Daoy (cell line): ENCODE data around the gene GSG1L2. TPM values are rescaled to one million over a fixed set of nuclear protein-coding genes. Genes with fewer than 3 reads are reported as not detected.
"Not testable (repeated sequence)": the region's sequence is repeated elsewhere in the genome, so short reads cannot be mapped to it uniquely, and the experiment has no call there.

ENCODE experiments used
- DNase-seq: peaks from one replicate; pipeline ENCODE4 v3.0.0-alpha.2; 2015; ENCODE audit warnings: low read depth
- total RNA-seq: library from RNA; depleted of rRNA; stranded (reverse); fragments of >200 nt; shearing (Covaris generic); gene quantifications from 2 replicates; pipeline ENCODE4 v1.2.3, GENCODE V29; 2014

GSG1L2 gene
- total RNA-seq, 1 experiment from 2014 or later: not detected

DNA sequence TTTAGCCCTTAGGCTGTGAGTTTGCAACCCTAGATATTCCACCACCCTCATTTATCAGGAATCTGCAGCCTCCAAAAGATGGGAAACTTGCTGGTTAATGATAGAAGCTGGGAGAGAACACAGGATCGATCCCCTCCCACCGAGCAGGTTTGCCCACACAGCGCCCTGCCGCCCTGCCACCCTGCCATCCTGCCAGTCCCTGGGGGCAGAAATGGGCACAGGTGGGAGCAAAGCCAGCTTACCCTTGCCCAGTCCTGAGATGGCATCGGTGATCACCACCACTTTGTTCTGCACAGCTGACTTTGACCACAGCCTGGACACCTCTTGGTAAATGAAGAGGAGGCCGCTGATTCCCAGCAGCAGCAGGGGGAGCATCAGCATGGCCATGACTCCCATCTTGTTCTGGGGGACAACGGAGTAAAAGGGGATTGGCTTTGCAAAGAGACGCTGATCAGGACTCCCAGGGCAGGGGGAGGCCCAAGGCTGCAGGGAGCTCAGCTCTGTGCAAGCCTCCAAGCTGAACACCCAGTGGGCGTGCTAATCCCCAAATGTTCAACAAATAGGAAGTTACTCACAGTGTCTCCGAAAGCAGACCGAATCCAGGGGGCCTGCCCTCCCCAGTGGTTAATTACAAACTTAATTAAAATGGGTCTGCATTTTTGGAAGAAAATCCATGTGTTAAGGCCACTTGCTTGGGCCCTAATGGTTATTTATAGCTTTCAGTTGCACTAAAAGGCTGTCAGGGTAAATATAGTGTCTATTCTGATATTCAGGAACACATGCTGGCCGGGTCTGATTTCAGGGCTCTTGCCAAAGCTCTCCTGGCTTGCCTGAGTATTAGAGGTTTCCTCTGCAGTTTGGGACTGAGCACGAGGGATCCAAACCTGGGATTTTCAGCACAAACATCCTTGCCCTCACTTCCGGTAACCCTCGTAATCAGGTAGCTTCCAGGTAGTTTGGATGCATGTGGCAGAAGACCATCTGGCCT lies 30.7 kb downstream of the GSG1L2 start, which contains the start of gene DHRS7C:
Gene DHRS7C, minus strand, starts transcription at position 704 of the 988 bp plus-strand sequence. Its CDS starts 308 bp downstream, at position 396.
- DNase-seq: no peak

DNA sequence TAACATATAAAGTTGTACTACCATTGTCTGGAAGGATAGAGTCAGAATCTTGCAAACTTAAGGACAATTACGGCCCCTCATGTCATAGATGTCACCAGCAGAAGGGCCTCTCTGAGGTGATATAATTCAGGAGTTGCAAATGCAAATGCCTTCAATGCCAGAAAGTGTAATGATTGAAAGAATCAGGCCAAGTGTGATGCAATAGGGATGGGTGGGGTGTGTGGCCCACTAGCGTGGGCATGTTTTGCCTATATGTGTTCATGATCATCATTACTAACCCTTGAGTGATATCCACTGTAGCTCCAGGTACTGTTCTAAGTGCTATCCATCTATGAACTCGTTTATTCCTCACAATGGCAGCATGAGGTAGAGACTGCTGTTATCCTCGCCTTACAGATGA lies 31.6 kb downstream of the GSG1L2 start:
- no peak for DNase-seq

DNA sequence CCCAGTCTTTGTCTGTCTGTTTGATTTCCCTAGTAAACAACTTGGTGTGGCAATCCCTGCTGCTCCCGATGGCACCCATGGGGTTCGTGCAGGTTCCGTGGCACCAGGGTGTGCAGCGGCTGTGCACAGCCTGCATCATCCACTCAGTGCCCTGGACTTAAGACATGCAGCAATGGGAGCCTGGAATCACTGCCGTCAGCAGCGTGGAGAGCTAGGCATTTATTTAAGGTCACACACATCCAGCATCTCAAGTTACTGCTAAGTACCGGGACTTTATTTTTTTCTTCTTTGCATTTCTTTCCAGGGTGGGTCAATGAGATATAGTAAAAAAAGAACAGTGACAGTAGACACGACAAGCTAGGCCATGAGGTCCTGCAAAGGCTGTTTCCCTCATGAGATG lies 33.3 kb downstream of the GSG1L2 start:
- DNase-seq: no peak

DNA sequence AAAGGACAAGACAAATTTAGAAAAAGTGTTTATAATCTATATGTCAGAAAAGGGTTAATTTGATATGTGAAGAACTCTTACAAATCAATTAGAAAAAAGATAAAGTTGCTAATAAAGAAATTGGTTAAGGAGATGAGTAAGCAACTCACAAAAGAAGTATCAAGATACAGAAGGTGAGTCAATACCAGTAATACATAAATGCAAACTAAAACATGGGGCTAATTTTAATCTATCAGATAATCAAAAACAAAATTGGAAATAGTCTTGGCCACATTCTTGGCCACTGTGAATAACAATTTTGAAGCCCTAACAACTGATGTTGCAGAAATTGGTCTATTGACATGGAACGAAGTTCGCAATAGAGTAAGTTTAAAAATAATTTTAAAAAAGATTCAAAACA lies 37.3 kb downstream of the GSG1L2 start:
- DNase-seq: no peak

DNA sequence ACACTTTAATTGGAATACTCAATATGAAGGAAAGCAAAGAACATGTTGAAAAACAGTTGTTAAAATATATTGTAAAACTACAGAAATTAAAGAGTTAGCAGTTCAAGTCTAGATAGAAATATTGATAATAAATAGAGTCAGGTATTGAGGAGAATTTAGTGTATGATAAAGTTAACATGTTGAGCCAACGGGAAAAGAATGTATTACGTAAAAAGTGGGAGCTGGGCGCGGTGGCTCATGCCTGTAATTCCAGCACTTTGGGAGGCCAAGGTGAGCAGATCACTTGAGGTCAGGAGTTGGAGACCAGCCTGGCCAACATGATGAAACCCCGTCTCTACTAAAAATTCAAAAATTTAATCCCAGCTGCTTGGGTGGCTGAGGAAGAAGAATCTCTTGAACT lies 38.4 kb downstream of the GSG1L2 start:
- DNase-seq: not testable (repeated sequence)

DNA sequence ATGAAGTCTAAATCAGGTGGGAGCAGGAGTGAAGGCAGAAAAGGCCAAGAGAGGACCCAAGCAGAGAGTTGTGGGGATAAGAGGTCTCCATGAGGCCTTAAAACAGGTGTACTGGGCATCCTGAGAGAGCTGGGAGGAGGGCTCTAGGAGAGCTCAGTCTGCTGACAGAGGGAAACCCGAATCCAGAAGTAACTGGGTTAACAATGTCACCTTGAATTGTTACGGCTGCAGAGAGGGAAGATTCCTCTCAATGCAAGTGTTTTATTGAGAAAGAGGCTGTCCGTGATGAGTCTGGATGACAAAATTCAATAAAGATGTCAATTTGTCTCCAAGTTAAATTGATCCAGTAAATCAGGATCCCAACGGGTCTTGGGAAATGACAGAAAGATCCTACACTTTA lies 38.8 kb downstream of the GSG1L2 start:
- no peak for DNase-seq

DNA sequence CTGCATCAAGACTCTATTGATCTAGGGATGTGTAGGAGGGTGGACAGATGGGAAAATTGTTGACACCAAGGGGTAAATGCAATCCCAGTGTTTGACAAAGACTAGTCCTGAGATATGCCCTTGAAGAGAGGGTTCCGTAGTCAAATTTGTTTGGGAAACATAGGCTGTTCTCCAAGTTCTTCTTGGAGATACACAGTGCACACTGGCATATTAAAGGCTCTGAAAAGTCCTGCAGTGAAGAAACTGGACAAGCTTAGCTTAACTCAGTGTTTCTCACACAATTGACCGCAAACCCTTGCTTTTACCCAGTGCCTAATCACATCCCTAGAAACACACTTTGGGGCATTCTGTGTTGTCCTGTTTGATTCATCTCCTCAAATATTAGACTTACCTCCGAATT lies 41.3 kb downstream of the GSG1L2 start:
- no peak for DNase-seq

DNA sequence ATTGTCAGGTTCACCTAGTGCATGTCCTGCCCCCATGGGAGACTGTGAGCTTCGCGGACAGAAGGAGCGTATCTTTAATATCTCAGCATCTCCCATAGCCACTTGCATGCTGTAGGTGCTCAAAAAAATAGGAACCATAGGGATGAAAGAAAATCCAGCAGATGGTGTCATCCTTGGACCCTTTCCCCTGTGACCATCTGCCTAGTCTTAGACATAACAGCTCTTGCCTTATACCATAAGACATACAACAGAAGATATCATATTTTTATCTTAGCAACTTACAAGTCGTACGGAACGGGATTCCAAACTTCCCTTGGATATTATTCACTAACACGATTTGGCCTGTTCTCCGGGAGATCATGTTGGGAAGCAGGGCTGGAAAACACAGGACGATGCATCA lies 45.0 kb downstream of the GSG1L2 start:
- no peak for DNase-seq

DNA sequence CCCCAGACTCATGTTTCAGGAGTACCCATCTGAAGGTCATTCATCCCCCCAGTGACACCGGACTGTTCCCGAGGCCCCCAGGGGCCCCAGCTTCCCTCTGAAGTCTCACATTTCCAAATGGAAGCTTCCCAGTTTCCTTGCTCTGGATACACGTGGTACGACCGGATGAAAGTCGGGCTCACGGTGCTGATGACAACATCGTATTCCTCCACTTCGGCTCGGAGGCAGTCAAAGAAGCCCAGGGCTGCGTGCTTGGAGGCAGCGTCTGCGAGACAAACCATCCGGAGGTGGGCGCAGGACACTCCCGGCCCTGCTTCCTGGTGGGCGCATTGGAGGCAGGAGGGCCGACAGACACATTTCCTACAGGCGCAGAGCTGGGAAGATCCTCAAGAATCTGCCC lies 49.2 kb downstream of the GSG1L2 start:
- no peak for DNase-seq

DNA sequence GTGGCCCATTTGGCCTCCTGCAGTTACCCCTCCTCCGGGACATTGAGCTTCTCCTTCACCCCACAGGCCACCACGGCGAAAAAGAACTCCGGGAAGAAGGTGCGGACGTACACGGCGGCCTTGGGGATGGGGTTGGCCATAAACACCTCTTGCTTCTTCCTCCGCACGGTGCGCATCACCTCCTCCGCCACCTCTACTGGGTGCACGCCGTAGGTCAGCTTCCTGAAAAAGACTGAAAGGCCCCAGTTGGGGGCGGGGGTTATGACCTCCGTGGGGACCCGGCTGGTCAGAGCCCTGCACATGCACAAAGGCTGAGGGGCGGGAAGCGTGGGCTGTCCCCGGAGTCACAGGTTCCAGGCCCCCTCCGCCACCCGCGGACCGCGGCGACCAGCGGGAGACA lies 50.4 kb downstream of the GSG1L2 start:
- no peak for DNase-seq

DNA sequence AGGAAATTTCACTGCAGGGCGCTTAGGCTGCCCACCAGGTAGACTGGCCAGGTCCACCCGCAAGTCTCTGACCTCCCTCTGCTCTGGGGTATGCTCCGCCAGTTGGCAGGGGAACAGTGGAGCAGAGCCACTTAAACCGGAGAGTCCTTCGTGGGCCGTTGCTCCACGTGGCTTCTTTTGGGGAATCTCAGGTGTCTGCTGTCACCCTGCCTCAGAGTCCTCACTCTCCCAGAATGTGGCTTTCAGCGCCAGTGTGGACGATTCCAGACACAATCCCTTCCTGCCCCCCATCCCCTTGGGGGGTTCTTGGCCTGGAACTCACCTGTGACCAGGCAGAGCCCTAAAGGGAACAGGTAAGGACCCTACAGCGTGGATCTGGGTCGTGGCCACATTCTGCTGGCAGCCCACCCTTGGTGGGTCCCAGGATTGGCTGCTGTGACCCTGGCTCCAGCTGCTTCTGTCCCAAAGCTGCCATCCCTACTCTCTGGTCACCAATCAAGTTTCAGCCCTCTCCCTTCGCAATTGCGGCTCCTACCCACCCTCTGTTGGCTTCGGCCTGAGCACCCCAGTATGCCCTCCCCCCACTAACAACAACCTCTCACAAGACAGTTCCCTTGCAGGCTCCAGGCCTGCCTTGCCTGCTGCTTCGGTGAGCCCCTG lies 52.7 kb downstream of the GSG1L2 start:
- DNase-seq: no peak

DNA sequence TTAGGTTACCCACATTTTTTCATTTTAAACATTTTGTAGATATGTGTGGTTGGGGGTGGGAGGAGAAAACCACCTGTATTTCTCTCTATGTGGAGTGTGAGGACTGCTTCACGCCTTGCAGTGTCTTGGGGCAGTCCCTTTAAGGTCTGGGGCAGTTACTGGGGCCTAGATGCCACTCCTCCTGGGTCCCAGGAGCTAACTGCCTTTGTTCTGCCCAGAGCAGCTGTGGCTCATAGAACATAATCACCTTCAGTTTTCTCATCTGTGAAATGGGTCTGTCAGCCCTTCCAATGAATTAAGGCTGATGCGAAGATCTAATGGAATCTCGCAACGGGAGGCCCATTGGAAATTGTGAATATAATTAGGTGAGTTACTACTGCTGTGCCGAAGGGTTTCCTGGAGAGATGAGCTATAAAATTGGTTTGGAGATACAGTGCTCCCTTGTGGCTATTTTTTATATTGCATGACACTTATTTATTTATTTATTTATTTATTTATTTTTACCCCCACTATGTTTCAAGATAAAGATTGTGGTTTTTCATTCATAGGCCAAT lies 53.4 kb downstream of the GSG1L2 start:
- DNase-seq: peak; percentile 5

DNA sequence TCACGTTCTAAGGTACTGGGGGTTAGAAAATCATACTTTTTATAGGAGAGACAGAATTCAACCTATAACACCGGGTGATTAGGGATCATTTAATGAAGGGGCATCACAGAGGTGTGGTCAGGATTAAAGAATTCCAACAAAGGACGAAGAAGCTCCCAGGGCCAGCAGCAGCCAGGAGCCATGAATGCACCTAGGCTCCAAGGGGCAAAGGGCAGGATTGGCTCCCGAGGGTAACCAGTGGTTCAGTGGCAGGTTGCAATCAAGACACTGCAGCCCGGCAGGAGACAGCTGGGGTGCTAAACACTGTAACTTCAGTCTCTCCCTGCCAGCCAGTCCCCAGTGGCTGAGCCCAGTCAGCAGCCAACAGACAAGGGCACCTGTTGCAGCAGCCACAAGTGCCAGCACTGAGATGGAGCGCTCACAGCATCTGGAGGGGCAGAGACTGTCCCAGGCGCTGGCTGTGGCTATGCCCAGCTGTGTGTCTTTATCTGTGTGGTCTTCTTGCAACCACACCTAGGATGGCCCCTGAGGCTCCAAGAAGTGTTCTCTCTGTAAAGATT lies 54.4 kb downstream of the GSG1L2 start:
- DNase-seq: no peak

DNA sequence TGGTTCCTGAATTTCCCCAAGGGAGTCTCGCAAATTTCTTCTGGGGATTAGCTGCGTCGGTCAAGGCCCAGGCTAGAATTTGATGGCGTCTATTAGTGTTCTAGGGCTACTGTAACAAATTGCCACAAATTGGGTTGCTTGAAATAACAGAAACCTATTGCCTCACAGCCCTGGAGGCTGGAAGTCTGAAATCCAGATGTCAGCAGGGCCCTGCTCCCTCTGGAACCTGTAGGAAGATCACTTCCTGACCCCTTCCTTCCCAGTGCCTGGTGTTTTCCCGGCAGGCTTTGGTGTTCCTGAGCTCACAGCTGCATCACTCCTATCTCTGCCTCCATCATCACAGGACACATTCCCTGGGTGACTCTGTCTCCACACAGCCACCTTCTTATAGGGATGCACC lies 54.9 kb downstream of the GSG1L2 start:
- DNase-seq: no peak

DNA sequence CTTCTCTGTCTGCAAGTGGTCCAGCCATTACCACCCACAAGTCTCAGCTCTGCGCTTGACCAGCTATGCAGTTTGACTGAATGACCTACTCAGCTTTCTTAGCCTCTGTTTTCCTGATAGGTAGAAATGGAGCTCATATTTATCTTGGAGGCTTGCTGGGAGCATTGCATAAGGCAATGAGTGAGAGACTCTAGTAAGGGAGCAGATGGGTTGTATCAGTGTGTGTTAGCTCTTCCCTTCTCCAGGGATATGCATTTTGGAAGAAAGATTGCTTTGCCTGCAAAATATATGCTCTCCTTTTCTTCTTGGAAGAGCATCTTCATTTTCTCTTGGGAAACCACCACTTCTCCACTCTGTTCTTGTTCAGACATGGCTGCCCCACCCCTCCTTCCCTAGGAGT lies 56.6 kb downstream of the GSG1L2 start:
- no peak for DNase-seq

DNA sequence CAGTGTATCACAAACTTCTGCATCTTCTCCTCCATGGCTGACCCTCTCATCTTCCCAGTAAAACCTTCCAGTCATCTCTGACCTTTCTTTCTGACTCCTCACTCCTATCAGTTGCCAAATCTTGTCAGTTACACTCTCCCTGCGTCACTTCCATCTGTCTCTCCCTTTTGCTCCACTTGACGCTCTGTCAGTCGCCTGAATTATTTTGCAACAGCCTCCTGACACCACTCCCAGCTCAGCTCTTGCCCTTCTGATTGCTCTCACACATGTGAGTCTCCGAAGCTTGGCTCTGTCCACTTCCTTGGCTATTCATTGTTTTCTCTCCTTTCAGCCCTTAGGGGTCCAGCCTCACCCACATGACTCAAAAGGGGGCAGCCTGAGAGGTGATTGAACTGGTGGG lies 58.2 kb downstream of the GSG1L2 start:
- DNase-seq: no peak

DNA sequence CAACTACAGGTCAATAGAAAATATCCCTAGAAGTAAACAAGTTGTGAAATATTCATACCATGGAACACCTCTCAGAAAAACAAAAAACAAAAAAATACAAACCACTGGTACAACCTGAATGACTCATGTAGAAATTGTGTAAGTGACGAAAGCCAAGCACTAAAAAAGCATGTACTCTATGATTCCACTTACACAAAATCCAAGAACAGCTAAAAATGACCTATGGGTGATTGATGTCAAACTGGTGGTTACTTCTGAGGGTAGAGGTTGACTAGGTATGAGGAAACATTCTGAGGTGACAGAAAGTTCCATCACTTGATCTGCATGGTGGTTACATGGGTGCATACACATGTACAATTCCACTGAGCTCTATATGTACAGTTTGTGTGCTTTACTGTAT lies 61.6 kb downstream of the GSG1L2 start:
- no peak for DNase-seq

DNA sequence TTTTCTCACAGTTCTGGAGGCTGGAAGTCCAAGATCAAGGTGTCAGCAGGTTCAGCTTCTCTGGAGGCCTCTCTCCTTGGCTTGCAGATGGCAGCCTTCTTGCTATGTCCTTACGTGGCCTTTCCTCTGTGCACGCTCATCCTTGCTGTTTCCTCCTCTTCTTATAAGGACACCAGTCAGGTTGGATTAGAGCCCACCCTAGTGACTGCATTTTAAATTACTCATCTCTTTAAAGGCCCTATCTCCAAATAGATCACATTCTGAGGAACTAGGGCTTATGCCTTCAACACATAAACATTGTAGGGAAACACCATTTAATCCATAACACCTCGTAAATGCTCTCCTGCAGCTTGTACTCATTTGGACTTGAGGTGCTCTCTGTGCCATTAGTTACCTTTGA lies 66.8 kb downstream of the GSG1L2 start:
- no peak for DNase-seq
